SK-N-SH (cell line): ENCODE measurements around the gene GSK3A. TPM values are rescaled to one million over a fixed set of nuclear protein-coding genes. Genes with fewer than 3 reads are reported as not detected.

Source experiments
- CTCF ChIA-PET: fragments of 300-600, 350-600 bp; formaldehyde crosslinking; extraction: SDS; loops from one replicate; lab custom pipeline; 2021; lab: Yijun Ruan, JAX
- POLR2A ChIA-PET: fragments of 350-600 bp; sonication (Branson Sonifier 250); formaldehyde crosslinking; extraction: SDS; loops from one replicate; lab custom pipeline; 2020; ENCODE audit warnings: antibody characterized with exemption, inconsistent platforms; lab: Yijun Ruan, JAX
- DNase-seq: peaks from one replicate; pipeline ENCODE4 v3.0.0; 2012
- H2AFZ ChIP-seq: fragments of 200-600 bp; sonication (generic); 2 replicates; pipeline ENCODE4 v1.8.1; 2016; ENCODE audit warnings: antibody characterized with exemption, mild to moderate bottlenecking, low read depth
- H3F3A ChIP-seq: fragments of 200-600 bp; sonication (generic); replicated peaks from 2 replicates; pipeline ENCODE3; 2016; ENCODE audit warnings: antibody characterized with exemption, mild to moderate bottlenecking; ENCODE audit not compliant: insufficient read depth
- H3K27ac ChIP-seq, 2 experiments: fragments of 200-500 bp in 1 of 2; fragments of 200-600 bp in 1 of 2; sonication (Bioruptor generic) in 1 of 2; sonication (generic), shearing (Covaris generic) in 1 of 2; 2 replicates each; pipeline versions ENCODE4 v1.5.1 to v1.6.1; 2014 to 2016; ENCODE audit warnings: low read depth in 2 of 2, inconsistent platforms in 1 of 2, low read length in 1 of 2, mild to moderate bottlenecking in 1 of 2, mixed read lengths in 1 of 2
- H3K27me3 ChIP-seq: fragments of 200-600 bp; sonication (generic), shearing (Covaris generic); 2 replicates; pipeline ENCODE4 v1.6.1; 2016; ENCODE audit warnings: mixed run types; ENCODE audit not compliant: insufficient read depth
- H3K36me3 ChIP-seq, 2 experiments: fragments of 200-500 bp in 1 of 2; fragments of 200-600 bp in 1 of 2; sonication (Bioruptor generic) in 1 of 2; sonication (generic) in 1 of 2; replicated peaks in 1 of 2; 2 replicates each; pipeline versions ENCODE3 to v1.5.1; 2014 to 2016; ENCODE audit warnings: low read length in 1 of 2, mild to moderate bottlenecking in 1 of 2; ENCODE audit not compliant: insufficient read depth in 2 of 2, control insufficient read depth in 1 of 2
- H3K4me1 ChIP-seq, 2 experiments: fragments of 200-500 bp in 1 of 2; fragments of 200-600 bp in 1 of 2; sonication (Bioruptor generic) in 1 of 2; sonication (generic), shearing (Covaris generic) in 1 of 2; 2 replicates each; pipeline versions ENCODE4 v1.5.1 to v1.6.1; 2014 to 2016; ENCODE audit warnings: low read depth in 1 of 2, low read length in 1 of 2, mixed run types in 1 of 2; ENCODE audit not compliant: insufficient read depth in 2 of 2, control insufficient read depth in 1 of 2
- H3K4me2 ChIP-seq: fragments of 200-600 bp; sonication (generic), shearing (Covaris generic); 2 replicates; pipeline ENCODE4 v1.6.1; 2017; ENCODE audit warnings: mixed run types
- H3K4me3 ChIP-seq, 2 experiments: fragments of 200-500 bp in 1 of 2; fragments of 200-600 bp in 1 of 2; sonication (Bioruptor generic) in 1 of 2; sonication (generic), shearing (Covaris generic) in 1 of 2; 2 replicates each; pipeline versions ENCODE4 v1.5.1 to v1.8.1; 2014 to 2016; ENCODE audit warnings: low read depth in 2 of 2, inconsistent platforms in 1 of 2, low read length in 1 of 2, mild to moderate bottlenecking in 1 of 2, mixed read lengths in 1 of 2, moderate library complexity in 1 of 2
- H3K79me2 ChIP-seq: fragments of 200-600 bp; sonication (generic); 2 replicates; pipeline ENCODE4 v1.8.1; 2017; ENCODE audit warnings: mild to moderate bottlenecking; ENCODE audit not compliant: insufficient read depth
- H3K9ac ChIP-seq: fragments of 200-600 bp; sonication (generic); 2 replicates; pipeline ENCODE4 v1.6.1; 2017; ENCODE audit warnings: mixed run types
- H3K9me2 ChIP-seq: fragments of 200-600 bp; sonication (generic); 2 replicates; pipeline ENCODE4 v1.6.1; 2017; ENCODE audit warnings: mixed run types
- H3K9me3 ChIP-seq: fragments of 200-600 bp; sonication (generic); 2 replicates; pipeline ENCODE4 v1.6.1; 2017; ENCODE audit warnings: mixed run types, mild to moderate bottlenecking, moderate library complexity
- H4K20me1 ChIP-seq: fragments of 200-600 bp; sonication (generic); 2 replicates; pipeline ENCODE4 v1.6.1; 2017; ENCODE audit warnings: mild to moderate bottlenecking, mixed run types; ENCODE audit not compliant: insufficient read depth
- CHD2 ChIP-seq: fragments of 150-350 bp; IDR thresholded peaks from 2 replicates; pipeline ENCODE4 v1.6.1; 2018; ENCODE audit warnings: low read length; ENCODE audit not compliant: partially characterized antibody
- CTCF ChIP-seq: fragments of 200-600 bp; sonication (generic); IDR thresholded peaks from 2 replicates; pipeline ENCODE4 v1.6.1; 2017; ENCODE audit warnings: antibody characterized with exemption, mild to moderate bottlenecking, moderate library complexity
- ELF1 ChIP-seq: IDR thresholded peaks from 2 replicates; pipeline ENCODE4 v1.4.0; 2012
- EP300 ChIP-seq, 2 experiments: IDR thresholded peaks; 2 replicates each; pipeline versions ENCODE4 v1.4.0 to v1.6.1; 2012; ENCODE audit warnings: borderline replicate concordance in 1 of 2, low read depth in 1 of 2, low read length in 1 of 2
- GABPA ChIP-seq: IDR thresholded peaks from 2 replicates; pipeline ENCODE4 v1.4.0; 2012; ENCODE audit warnings: low read depth, mild to moderate bottlenecking
- GATA2 ChIP-seq: sonication (generic); formaldehyde crosslinking; IDR thresholded peaks from 2 replicates; pipeline ENCODE4 v1.5.0; 2020; ENCODE audit warnings: mild to moderate bottlenecking, missing genetic modification reagents
- IRF3 ChIP-seq: fragments of 150-350 bp; IDR thresholded peaks from 2 replicates; pipeline ENCODE4 v1.6.1; 2016; ENCODE audit warnings: mild to moderate bottlenecking, low read depth, low read length
- JUND ChIP-seq: IDR thresholded peaks from 2 replicates; pipeline ENCODE4 v1.4.0; 2012
- MAX ChIP-seq: IDR thresholded peaks from 2 replicates; pipeline ENCODE4 v1.4.0; 2012; ENCODE audit warnings: low read depth
- MEF2A ChIP-seq: IDR thresholded peaks from 2 replicates; pipeline ENCODE4 v1.4.0; 2012; ENCODE audit warnings: low read depth, borderline replicate concordance
- MXI1 ChIP-seq: IDR thresholded peaks from 2 replicates; pipeline ENCODE4 v1.6.1; 2012; ENCODE audit warnings: mild to moderate bottlenecking, low read depth, low read length, improper control_type of control experiment
- NRF1 ChIP-seq: IDR thresholded peaks from 2 replicates; pipeline ENCODE4 v1.6.1; 2012; ENCODE audit warnings: low read depth, mild to moderate bottlenecking, low read length
- RCOR1 ChIP-seq: fragments of 150-350 bp; IDR thresholded peaks from 2 replicates; pipeline ENCODE4 v1.6.1; 2017; ENCODE audit warnings: antibody characterized with exemption, low read length
- RFX5 ChIP-seq: IDR thresholded peaks from 2 replicates; pipeline ENCODE4 v1.6.1; 2012; ENCODE audit warnings: mild to moderate bottlenecking, improper control_type of control experiment, low read length
- RXRA ChIP-seq: IDR thresholded peaks from 2 replicates; pipeline ENCODE4 v1.4.0; 2012; ENCODE audit warnings: low read depth, mild to moderate bottlenecking, borderline replicate concordance
- SIN3A ChIP-seq: IDR thresholded peaks from 2 replicates; pipeline ENCODE4 v1.6.1; 2012; ENCODE audit warnings: low read depth, mild to moderate bottlenecking, low read length, moderate library complexity, borderline replicate concordance
- TCF12 ChIP-seq: IDR thresholded peaks from 2 replicates; pipeline ENCODE4 v1.4.0; 2012
- TEAD4 ChIP-seq: IDR thresholded peaks from 2 replicates; pipeline ENCODE4 v1.4.0; 2012; ENCODE audit warnings: mild to moderate bottlenecking, borderline replicate concordance; ENCODE audit not compliant: insufficient read depth
- USF1 ChIP-seq: IDR thresholded peaks from 2 replicates; pipeline ENCODE4 v1.4.0; 2012; ENCODE audit warnings: low read depth, borderline replicate concordance
- USF2 ChIP-seq: fragments of 150-350 bp; IDR thresholded peaks from 2 replicates; pipeline ENCODE4 v1.6.1; 2017; ENCODE audit warnings: antibody characterized with exemption, low read length, low read depth, borderline replicate concordance
- WGBS: methylation state at CpG from one replicate; pipeline ENCODE4 v1.1.6; 2017; ENCODE audit warnings: low lambda C conversion rate; 5-methylcytosine and 5-hydroxymethylcytosine counted together
- polyA plus RNA-seq, 3 experiments: library from polyadenylated mRNA; depleted of rRNA; stranded (reverse); fragments of >200 nt; gene quantifications; 2 replicates each; pipeline ENCODE4 v1.2.3, GENCODE V29; 2012

Gene GSK3A
- polyA plus RNA-seq, 1 of the 3 experiments (the other 2 are of a cell fraction), result 42.1 TPM

- peaks cover 33 to 62% of the 10 kb centered on the region in 2 experiments; a peak in 3 of 4 replicates for H3K4me1 ChIP-seq
- no peak overlapping the region for H3K27ac ChIP-seq
- H3K4me3 ChIP-seq, result no peak overlapping the region
- 97% methylated on average over 40 of the region's 43 CpGs for WGBS
- no peak for DNase-seq
- no peak overlapping the region for H3K9ac ChIP-seq
- peaks cover 21% of the 10 kb centered on the region for H3F3A ChIP-seq
- no peaks in the 10 kb centered on the region for H4K20me1 ChIP-seq
- TF ChIP-seq GABPA, result no peak
- no peak for TF ChIP-seq JUND
- no peak for TF ChIP-seq CHD2
- no peak for TF ChIP-seq USF2
- no peak for TF ChIP-seq RXRA
- TF ChIP-seq TEAD4, result no peak
- no peak for TF ChIP-seq TCF12
- no peak for TF ChIP-seq USF1
- no peak overlapping the region for H2AFZ ChIP-seq
- CTCF ChIA-PET, result interaction anchor here (1.2 to 1.5 kb wide), 2 partner anchors 9 to 22 kb away, joined by 4 read pairs; no protein-coding TSS in a partner anchor
- no peaks in the 10 kb centered on the region for H3K27me3 ChIP-seq
- H3K79me2 ChIP-seq, result peaks cover 91% of the 10 kb centered on the region
- no peaks in the 10 kb centered on the region for H3K9me2 ChIP-seq
- no peak overlapping the region for H3K4me2 ChIP-seq
- H3K36me3 ChIP-seq, result peaks cover 13 to 39% of the 10 kb centered on the region in 2 experiments
- no peaks in the 10 kb centered on the region for H3K9me3 ChIP-seq
- POLR2A ChIA-PET, result no interaction called here
These were observed 31.1 kb upstream of the GSK3A start for GRCh38 chr19:42273407-42274064.

- peaks cover 21% of the 10 kb centered on the region for H3F3A ChIP-seq
- H3K27ac ChIP-seq, result no peak overlapping the region
- H3K36me3 ChIP-seq, result peaks cover 13 to 39% of the 10 kb centered on the region in 2 experiments
- no peaks in the 10 kb centered on the region for H3K9me2 ChIP-seq
- H3K27me3 ChIP-seq, result no peaks in the 10 kb centered on the region
- WGBS, result 97% methylated on average over 11 of the region's 23 CpGs
- CTCF ChIA-PET, result interaction anchor here (1.3 kb wide), 1 partner anchor 28 kb away, joined by 3 read pairs; no protein-coding TSS in a partner anchor
- no peak overlapping the region for H3K4me2 ChIP-seq
- no peak for DNase-seq
- peaks cover 27 to 56% of the 10 kb centered on the region in 2 experiments; a peak in 3 of 4 replicates for H3K4me1 ChIP-seq
- H4K20me1 ChIP-seq, result no peaks in the 10 kb centered on the region
- H2AFZ ChIP-seq, result no peak overlapping the region
- no peak overlapping the region for H3K4me3 ChIP-seq
- POLR2A ChIA-PET, result no interaction called here
- H3K9ac ChIP-seq, result no peak overlapping the region
- H3K9me3 ChIP-seq, result no peaks in the 10 kb centered on the region
- H3K79me2 ChIP-seq, result peaks cover 86% of the 10 kb centered on the region
- TF ChIP-seq USF1 (no peak), SIN3A (no peak), TCF12 (no peak), GATA2 (CRISPR knock-in tag) (no peak), RCOR1 (no peak), CTCF (no peak), USF2 (no peak), IRF3 (no peak), NRF1 (no peak), MAX (no peak), ELF1 (no peak), MEF2A (no peak), RXRA (no peak), RFX5 (no peak), JUND (no peak), EP300 (IDR thresholded peaks at IDR 0.05; ENCODE audit: borderline replicate concordance in 1 of 2, low read depth in 1 of 2, low read length in 1 of 2) (no peak), MXI1 (no peak)
These were observed 30.6 kb upstream of the GSK3A start for GRCh38 chr19:42272989-42273406.
